Stomach (tissue), 4 donors: ENCODE measurements around the gene PSMD4.

Source experiments
- EP300 ChIP-seq: sonication (generic); formaldehyde crosslinking; IDR thresholded peaks from one replicate; pipeline ENCODE4 v1.6.1; 2017; ENCODE audit warnings: antibody characterized with exemption
- POLR2A ChIP-seq, 4 donors: fragments of 450-650 bp; IDR thresholded peaks; one replicate each; pipeline ENCODE4 v1.6.1; 2016; ENCODE audit warnings: antibody characterized with exemption in 4 of 4, control low read depth in 2 of 4, mild to moderate bottlenecking in 1 of 4, moderate library complexity in 1 of 4
- POLR2AphosphoS5 ChIP-seq, 3 donors: sonication (generic); formaldehyde crosslinking; IDR thresholded peaks; one replicate each; pipeline ENCODE4 v1.6.1; 2016; ENCODE audit warnings: antibody characterized with exemption in 3 of 3
- TF ChIP-seq, protein P1 (sequence below), 7 experiments: fragments of 450-650 bp in 4 of 7; fragments of 200-600 bp in 3 of 7; sonication (generic) in 3 of 7; IDR thresholded peaks; one replicate each; pipeline ENCODE4 v1.5.1; 2016 to 2019; ENCODE audit warnings: antibody characterized with exemption in 7 of 7, control low read depth in 2 of 7, mild to moderate bottlenecking in 1 of 7

DNA sequence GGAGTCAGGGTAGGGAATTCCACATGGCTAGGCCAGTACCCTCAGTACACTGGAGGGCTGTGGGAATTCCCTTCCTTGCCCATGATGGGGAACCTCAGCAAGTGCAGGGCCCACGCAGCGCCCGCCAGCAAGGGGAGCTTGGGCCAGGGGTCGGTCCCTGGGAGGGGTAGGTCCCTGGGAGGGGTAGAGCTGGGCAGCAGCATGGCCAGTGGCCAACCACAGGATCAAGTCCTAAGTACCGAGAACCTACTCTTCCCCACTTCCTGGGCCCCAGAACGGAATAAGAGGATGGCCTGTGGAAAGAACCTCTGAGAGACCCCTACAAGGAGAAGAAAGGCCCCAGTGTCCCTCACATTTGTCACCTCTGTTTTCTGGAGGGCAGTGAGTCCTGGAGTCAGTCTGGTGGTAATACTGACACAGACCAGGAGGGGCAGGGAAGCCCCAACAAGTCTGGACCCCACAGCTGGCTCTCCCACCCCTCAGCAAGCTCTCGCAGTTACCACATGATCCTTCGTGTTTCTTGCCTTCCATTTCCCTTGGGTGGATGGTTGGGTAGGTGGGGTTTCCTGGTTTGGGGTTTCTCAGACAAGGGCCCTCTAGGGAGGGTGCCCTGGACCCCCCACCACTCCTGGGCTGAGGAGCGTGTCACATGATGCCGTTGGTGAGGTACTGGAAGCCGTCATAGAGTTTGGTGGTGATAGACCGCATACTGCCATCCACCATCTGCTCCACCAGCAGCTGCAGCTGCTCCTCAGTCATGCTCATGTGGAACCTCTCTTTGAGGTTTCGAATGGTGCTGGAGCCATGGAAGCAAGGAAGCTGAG lies 37.9 kb downstream of the PSMD4 start:
- TF ChIP-seq, protein P1, sequence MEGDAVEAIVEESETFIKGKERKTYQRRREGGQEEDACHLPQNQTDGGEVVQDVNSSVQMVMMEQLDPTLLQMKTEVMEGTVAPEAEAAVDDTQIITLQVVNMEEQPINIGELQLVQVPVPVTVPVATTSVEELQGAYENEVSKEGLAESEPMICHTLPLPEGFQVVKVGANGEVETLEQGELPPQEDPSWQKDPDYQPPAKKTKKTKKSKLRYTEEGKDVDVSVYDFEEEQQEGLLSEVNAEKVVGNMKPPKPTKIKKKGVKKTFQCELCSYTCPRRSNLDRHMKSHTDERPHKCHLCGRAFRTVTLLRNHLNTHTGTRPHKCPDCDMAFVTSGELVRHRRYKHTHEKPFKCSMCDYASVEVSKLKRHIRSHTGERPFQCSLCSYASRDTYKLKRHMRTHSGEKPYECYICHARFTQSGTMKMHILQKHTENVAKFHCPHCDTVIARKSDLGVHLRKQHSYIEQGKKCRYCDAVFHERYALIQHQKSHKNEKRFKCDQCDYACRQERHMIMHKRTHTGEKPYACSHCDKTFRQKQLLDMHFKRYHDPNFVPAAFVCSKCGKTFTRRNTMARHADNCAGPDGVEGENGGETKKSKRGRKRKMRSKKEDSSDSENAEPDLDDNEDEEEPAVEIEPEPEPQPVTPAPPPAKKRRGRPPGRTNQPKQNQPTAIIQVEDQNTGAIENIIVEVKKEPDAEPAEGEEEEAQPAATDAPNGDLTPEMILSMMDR (IDR thresholded peaks at IDR 0.05), result no peak
- TF ChIP-seq EP300 (no peak), POLR2A (IDR thresholded peaks at IDR 0.05) (no peak), POLR2AphosphoS5 (IDR thresholded peaks at IDR 0.05) (no peak)
